Non-pigmented ciliary epithelial cell (primary cell): ENCODE measurements around the gene ZNHIT2.

Experiments
- DNase-seq: peaks from one replicate; pipeline ENCODE4 v3.0.0-alpha.2; 2010; ENCODE audit warnings: low read depth

ZNHIT2 gene

GRCh38 chr11:65071907-65072630 lies 45.4 kb downstream of the ZNHIT2 start:
- no peak for DNase-seq

- DNase-seq, result no peak
These were observed 48.3 kb downstream of the ZNHIT2 start for GRCh38 chr11:65069217-65069616.

- DNase-seq, result no peak
These were observed 50.1 kb downstream of the ZNHIT2 start for GRCh38 chr11:65067446-65067845.

GRCh38 chr11:65066805-65067291 lies 50.7 kb downstream of the ZNHIT2 start:
- no peak for DNase-seq
